GM23338 (cell line): Measurements from ENCODE around the gene HPD. TPM values are rescaled to one million over a fixed set of nuclear protein-coding genes. Genes with fewer than 3 reads are reported as not detected.

Experiments
- ATAC-seq: fragments of 200-7000 bp; cut with Tn5 transposase; 3 replicates; pipeline ENCODE4 v1.9.1; 2020
- DNase-seq: peaks from one replicate; pipeline ENCODE4 v3.0.0-alpha.2; 2015; ENCODE audit warnings: low spot score
- H2AFZ ChIP-seq: fragments of 200-600 bp; sonication (generic); 2 replicates; pipeline ENCODE4 v1.8.0; 2016; ENCODE audit warnings: antibody characterized with exemption, mild to moderate bottlenecking, moderate library complexity
- H3F3A ChIP-seq: fragments of 200-600 bp; sonication (generic); replicated peaks from 2 replicates; pipeline ENCODE4 v1.8.0; 2017; ENCODE audit warnings: antibody characterized with exemption, mixed run types, low read depth
- H3K27ac ChIP-seq: fragments of 200-600 bp; sonication (generic); 2 replicates; pipeline ENCODE4 v1.6.1; 2016; ENCODE audit warnings: low read depth
- H3K27me3 ChIP-seq: fragments of 200-600 bp; sonication (generic); 2 replicates; pipeline ENCODE4 v1.8.0; 2016; ENCODE audit warnings: mild to moderate bottlenecking, mixed run types, moderate library complexity; ENCODE audit not compliant: insufficient read depth
- H3K36me3 ChIP-seq: fragments of 200-600 bp; sonication (generic); 2 replicates; pipeline ENCODE4 v1.8.0; 2016; ENCODE audit warnings: mild to moderate bottlenecking; ENCODE audit not compliant: insufficient read depth
- H3K4me1 ChIP-seq: fragments of 200-600 bp; sonication (generic); 2 replicates; pipeline ENCODE4 v1.8.0; 2016; ENCODE audit warnings: mild to moderate bottlenecking, moderate library complexity; ENCODE audit not compliant: insufficient read depth
- H3K4me2 ChIP-seq: fragments of 200-600 bp; sonication (generic); 2 replicates; pipeline ENCODE4 v1.7.1; 2017; ENCODE audit warnings: mixed run types
- H3K4me3 ChIP-seq: fragments of 200-600 bp; sonication (generic); 2 replicates; pipeline ENCODE4 v1.6.1; 2016; ENCODE audit warnings: mixed run types
- H3K79me2 ChIP-seq: fragments of 200-600 bp; sonication (generic); replicated peaks from 2 replicates; pipeline ENCODE4 v1.8.0; 2017; ENCODE audit warnings: mild to moderate bottlenecking; ENCODE audit not compliant: insufficient read depth
- H3K9me2 ChIP-seq: fragments of 200-600 bp; sonication (generic); 2 replicates; pipeline ENCODE4 v1.8.0; 2017; ENCODE audit not compliant: insufficient read depth
- H4K20me1 ChIP-seq: fragments of 200-600 bp; sonication (generic); replicated peaks from 2 replicates; pipeline ENCODE4 v1.8.0; 2017; ENCODE audit warnings: mild to moderate bottlenecking; ENCODE audit not compliant: insufficient read depth
- H3K27ac Mint-ChIP-seq: 2 replicates; pipeline ENCODE4 v1.8.0; 2020; ENCODE audit warnings: inconsistent platforms, mild to moderate bottlenecking, moderate library complexity, mixed read lengths
- H3K27me3 Mint-ChIP-seq: 3 replicates; pipeline ENCODE4 v1.8.0; 2022; ENCODE audit warnings: low read depth, mild to moderate bottlenecking, moderate library complexity, mixed read lengths, inconsistent platforms; ENCODE audit not compliant: insufficient read depth, poor library complexity
- H3K36me3 Mint-ChIP-seq: 3 replicates; pipeline ENCODE4 v1.8.0; 2021; ENCODE audit warnings: low read depth, mild to moderate bottlenecking, inconsistent platforms, moderate library complexity, mixed read lengths
- H3K4me1 Mint-ChIP-seq: 3 replicates; pipeline ENCODE4 v1.8.0; 2020; ENCODE audit warnings: mild to moderate bottlenecking, inconsistent platforms, mixed read lengths
- H3K4me3 Mint-ChIP-seq: 3 replicates; pipeline ENCODE4 v1.8.0; 2021; ENCODE audit warnings: moderate library complexity, mild to moderate bottlenecking, inconsistent platforms, mixed read lengths
- H3K9me3 Mint-ChIP-seq: 3 replicates; pipeline ENCODE4 v1.8.0; 2020; ENCODE audit warnings: moderate library complexity, mild to moderate bottlenecking, inconsistent platforms, mixed read lengths
- EZH2phosphoT487 ChIP-seq: fragments of 200-600 bp; sonication (generic); IDR thresholded peaks from one replicate; pipeline ENCODE4 v1.8.1; 2018; ENCODE audit warnings: antibody characterized with exemption; ENCODE audit not compliant: unreplicated experiment
- JUNB ChIP-seq: IDR thresholded peaks from one replicate; pipeline ENCODE4 v1.6.1; 2016; ENCODE audit warnings: antibody characterized with exemption; ENCODE audit not compliant: unreplicated experiment
- NANOG ChIP-seq: IDR thresholded peaks from 2 replicates; pipeline ENCODE4 v1.6.1; 2016; ENCODE audit warnings: antibody characterized with exemption, borderline replicate concordance
- STAT1 ChIP-seq: IDR thresholded peaks from one replicate; pipeline ENCODE4 v1.6.1; 2016; ENCODE audit warnings: antibody characterized with exemption; ENCODE audit not compliant: unreplicated experiment
- ZNF331 ChIP-seq: fragments of 250-450 bp; sonication (Bioruptor Pico); IDR thresholded peaks from 2 replicates; pipeline ENCODE4 v1.5.0; 2020; ENCODE audit warnings: low read depth, mild to moderate bottlenecking, moderate library complexity
- polyA plus RNA-seq: library from polyadenylated mRNA; unstranded; fragments of >200 nt; fragmentation: Nextera tagmentation; extraction: Ambion mirVana; gene quantifications from 2 replicates; pipeline ENCODE4 v1.2.1, GENCODE V29; 2016
- total RNA-seq: library from RNA; depleted of rRNA; stranded (reverse); fragments of >200 nt; shearing (Covaris generic); gene quantifications from 2 replicates; pipeline ENCODE4 v1.2.3, GENCODE V29; 2014
- TF ChIP-seq, protein P1 (sequence below): IDR thresholded peaks from 2 replicates; pipeline ENCODE4 v1.6.1; 2016; ENCODE audit warnings: antibody characterized with exemption
- TF ChIP-seq, protein P2 (sequence below): IDR thresholded peaks from one replicate; pipeline ENCODE4 v1.6.1; 2018; ENCODE audit warnings: antibody characterized with exemption; ENCODE audit not compliant: unreplicated experiment
- TF ChIP-seq, protein P3 (sequence below), 2 experiments: fragments of 200-600 bp in 1 of 2; sonication (generic) in 1 of 2; conservative IDR thresholded peaks; 2 replicates each; pipeline versions ENCODE4 v1.5.1 to v1.6.1; 2016 to 2017; ENCODE audit warnings: antibody characterized with exemption in 2 of 2, low read depth in 2 of 2, mild to moderate bottlenecking in 2 of 2, moderate library complexity in 1 of 2

Gene HPD
- total and polyA plus RNA-seq, 2 experiments from 2014 or later = not detected

GRCh38 chr12:121799156-121799841 lies 59.4 kb downstream of the HPD start (continued):
- TF ChIP-seq, protein P1, sequence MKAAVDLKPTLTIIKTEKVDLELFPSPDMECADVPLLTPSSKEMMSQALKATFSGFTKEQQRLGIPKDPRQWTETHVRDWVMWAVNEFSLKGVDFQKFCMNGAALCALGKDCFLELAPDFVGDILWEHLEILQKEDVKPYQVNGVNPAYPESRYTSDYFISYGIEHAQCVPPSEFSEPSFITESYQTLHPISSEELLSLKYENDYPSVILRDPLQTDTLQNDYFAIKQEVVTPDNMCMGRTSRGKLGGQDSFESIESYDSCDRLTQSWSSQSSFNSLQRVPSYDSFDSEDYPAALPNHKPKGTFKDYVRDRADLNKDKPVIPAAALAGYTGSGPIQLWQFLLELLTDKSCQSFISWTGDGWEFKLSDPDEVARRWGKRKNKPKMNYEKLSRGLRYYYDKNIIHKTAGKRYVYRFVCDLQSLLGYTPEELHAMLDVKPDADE = no peak
- no peak for TF ChIP-seq JUNB
- TF ChIP-seq, protein P2, sequence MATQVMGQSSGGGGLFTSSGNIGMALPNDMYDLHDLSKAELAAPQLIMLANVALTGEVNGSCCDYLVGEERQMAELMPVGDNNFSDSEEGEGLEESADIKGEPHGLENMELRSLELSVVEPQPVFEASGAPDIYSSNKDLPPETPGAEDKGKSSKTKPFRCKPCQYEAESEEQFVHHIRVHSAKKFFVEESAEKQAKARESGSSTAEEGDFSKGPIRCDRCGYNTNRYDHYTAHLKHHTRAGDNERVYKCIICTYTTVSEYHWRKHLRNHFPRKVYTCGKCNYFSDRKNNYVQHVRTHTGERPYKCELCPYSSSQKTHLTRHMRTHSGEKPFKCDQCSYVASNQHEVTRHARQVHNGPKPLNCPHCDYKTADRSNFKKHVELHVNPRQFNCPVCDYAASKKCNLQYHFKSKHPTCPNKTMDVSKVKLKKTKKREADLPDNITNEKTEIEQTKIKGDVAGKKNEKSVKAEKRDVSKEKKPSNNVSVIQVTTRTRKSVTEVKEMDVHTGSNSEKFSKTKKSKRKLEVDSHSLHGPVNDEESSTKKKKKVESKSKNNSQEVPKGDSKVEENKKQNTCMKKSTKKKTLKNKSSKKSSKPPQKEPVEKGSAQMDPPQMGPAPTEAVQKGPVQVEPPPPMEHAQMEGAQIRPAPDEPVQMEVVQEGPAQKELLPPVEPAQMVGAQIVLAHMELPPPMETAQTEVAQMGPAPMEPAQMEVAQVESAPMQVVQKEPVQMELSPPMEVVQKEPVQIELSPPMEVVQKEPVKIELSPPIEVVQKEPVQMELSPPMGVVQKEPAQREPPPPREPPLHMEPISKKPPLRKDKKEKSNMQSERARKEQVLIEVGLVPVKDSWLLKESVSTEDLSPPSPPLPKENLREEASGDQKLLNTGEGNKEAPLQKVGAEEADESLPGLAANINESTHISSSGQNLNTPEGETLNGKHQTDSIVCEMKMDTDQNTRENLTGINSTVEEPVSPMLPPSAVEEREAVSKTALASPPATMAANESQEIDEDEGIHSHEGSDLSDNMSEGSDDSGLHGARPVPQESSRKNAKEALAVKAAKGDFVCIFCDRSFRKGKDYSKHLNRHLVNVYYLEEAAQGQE = no peak
- TF ChIP-seq ZNF331 = no peak
- TF ChIP-seq EZH2phosphoT487 = no peak
- no peak for TF ChIP-seq STAT1
- TF ChIP-seq, protein P3, sequence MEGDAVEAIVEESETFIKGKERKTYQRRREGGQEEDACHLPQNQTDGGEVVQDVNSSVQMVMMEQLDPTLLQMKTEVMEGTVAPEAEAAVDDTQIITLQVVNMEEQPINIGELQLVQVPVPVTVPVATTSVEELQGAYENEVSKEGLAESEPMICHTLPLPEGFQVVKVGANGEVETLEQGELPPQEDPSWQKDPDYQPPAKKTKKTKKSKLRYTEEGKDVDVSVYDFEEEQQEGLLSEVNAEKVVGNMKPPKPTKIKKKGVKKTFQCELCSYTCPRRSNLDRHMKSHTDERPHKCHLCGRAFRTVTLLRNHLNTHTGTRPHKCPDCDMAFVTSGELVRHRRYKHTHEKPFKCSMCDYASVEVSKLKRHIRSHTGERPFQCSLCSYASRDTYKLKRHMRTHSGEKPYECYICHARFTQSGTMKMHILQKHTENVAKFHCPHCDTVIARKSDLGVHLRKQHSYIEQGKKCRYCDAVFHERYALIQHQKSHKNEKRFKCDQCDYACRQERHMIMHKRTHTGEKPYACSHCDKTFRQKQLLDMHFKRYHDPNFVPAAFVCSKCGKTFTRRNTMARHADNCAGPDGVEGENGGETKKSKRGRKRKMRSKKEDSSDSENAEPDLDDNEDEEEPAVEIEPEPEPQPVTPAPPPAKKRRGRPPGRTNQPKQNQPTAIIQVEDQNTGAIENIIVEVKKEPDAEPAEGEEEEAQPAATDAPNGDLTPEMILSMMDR (conservative IDR thresholded peaks at IDR 0.05; ENCODE audit: low read depth in 2 of 2) = no peak

- peaks cover 45% of the 10 kb centered on the region for H3K4me1 Mint-ChIP-seq
- 0 out of 2 replicates have a peak overlapping the region, but pooled peaks have one; percentile 45 for H3K27ac Mint-ChIP-seq
- ATAC-seq = no peak
- TF ChIP-seq ZNF331 (no peak), NANOG (no peak)
- Histone ChIP-seq H3K9me2 (no peaks in the 10 kb centered on the region), H3K27ac (peak overlapping the region; percentile 86), H3F3A (peaks cover 40% of the 10 kb centered on the region), H3K4me1 (peaks cover 35% of the 10 kb centered on the region), H3K27me3 (no peaks in the 10 kb centered on the region), H3K79me2 (peaks cover 44% of the 10 kb centered on the region), H2AFZ (no peak overlapping the region), H4K20me1 (peaks cover 9% of the 10 kb centered on the region; the same call in 1 of the 2 replicates), H3K4me3 (peak overlapping the region; percentile 53; the same call in 1 of the 2 replicates), H3K4me2 (peak overlapping the region; percentile 82), H3K36me3 (no peaks in the 10 kb centered on the region)
- DNase-seq = no peak
- H3K36me3 Mint-ChIP-seq = peaks cover 49% of the 10 kb centered on the region
- H3K27me3 Mint-ChIP-seq = peaks cover 43% of the 10 kb centered on the region
- H3K4me3 Mint-ChIP-seq = peak overlapping the region; percentile 67
- H3K9me3 Mint-ChIP-seq = peaks cover 5% of the 10 kb centered on the region; the same call in 2 of the 3 replicates
These were observed 59.9 kb downstream of the HPD start for GRCh38 chr12:121798787-121799155.
